OCI-LY1 (cell line): ENCODE results near the gene ZNF613.

Source experiments
- H2AFZ ChIP-seq: fragments of 200-600 bp; sonication (generic), shearing (Covaris generic); 2 replicates; pipeline ENCODE4 v1.6.0; 2014; ENCODE audit warnings: antibody characterized with exemption, mild to moderate bottlenecking, low read length
- H3F3A ChIP-seq: fragments of 200-600 bp; sonication (generic), shearing (Covaris generic); 2 replicates; pipeline ENCODE4 v1.6.0; 2014; ENCODE audit warnings: mild to moderate bottlenecking, antibody characterized with exemption, low read length, moderate library complexity; ENCODE audit not compliant: insufficient read depth
- H3K27ac ChIP-seq: fragments of 200-600 bp; sonication (generic); 2 replicates; pipeline ENCODE4 v1.5.1; 2014; ENCODE audit warnings: low read length, mixed run types, mild to moderate bottlenecking, low read depth; ENCODE audit not compliant: poor library complexity, severe bottlenecking
- H3K27me3 ChIP-seq: fragments of 200-600 bp; sonication (generic); 2 replicates; pipeline ENCODE4 v1.6.0; 2014; ENCODE audit warnings: antibody characterized with exemption, mild to moderate bottlenecking, low read length, moderate library complexity; ENCODE audit not compliant: insufficient read depth
- H3K36me3 ChIP-seq: fragments of 200-600 bp; sonication (generic); 2 replicates; pipeline ENCODE4 v1.6.1; 2014; ENCODE audit warnings: mild to moderate bottlenecking, antibody characterized with exemption, low read length, moderate library complexity, mixed read lengths; ENCODE audit not compliant: insufficient read depth
- H3K4me1 ChIP-seq: fragments of 200-600 bp; sonication (generic); 2 replicates; pipeline ENCODE4 v1.5.1; 2014; ENCODE audit warnings: mild to moderate bottlenecking, low read length, moderate library complexity; ENCODE audit not compliant: insufficient read depth, severe bottlenecking
- H3K4me2 ChIP-seq: fragments of 200-600 bp; sonication (generic), shearing (Covaris generic); 2 replicates; pipeline ENCODE4 v1.6.1; 2014; ENCODE audit warnings: low read length
- H3K4me3 ChIP-seq: fragments of 200-600 bp; sonication (generic); 2 replicates; pipeline ENCODE4 v1.5.1; 2014; ENCODE audit warnings: low read length, low read depth, mild to moderate bottlenecking, mixed read lengths; ENCODE audit not compliant: poor library complexity, severe bottlenecking
- H3K79me2 ChIP-seq: fragments of 200-600 bp; shearing (Covaris generic); 2 replicates; pipeline ENCODE4 v1.6.1; 2016; ENCODE audit warnings: mixed run types, low read length, mixed read lengths; ENCODE audit not compliant: insufficient read depth
- H3K9ac ChIP-seq: fragments of 200-600 bp; sonication (generic), shearing (Covaris generic); 2 replicates; pipeline ENCODE4 v1.6.1; 2014; ENCODE audit warnings: mild to moderate bottlenecking, low read length, mixed read lengths
- H3K9me2 ChIP-seq: fragments of 200-600 bp; sonication (generic), shearing (Covaris generic); 2 replicates; pipeline ENCODE4 v1.6.1; 2014; ENCODE audit warnings: low read depth, mild to moderate bottlenecking, low read length, mixed read lengths
- H3K9me3 ChIP-seq: fragments of 200-600 bp; shearing (Covaris generic); 2 replicates; pipeline ENCODE4 v1.6.1; 2014; ENCODE audit warnings: low read length, mixed read lengths
- H4K20me1 ChIP-seq: fragments of 200-600 bp; sonication (generic), shearing (Covaris generic); 2 replicates; pipeline ENCODE4 v1.6.0; 2016; ENCODE audit warnings: mild to moderate bottlenecking, low read length; ENCODE audit not compliant: insufficient read depth
- EZH2 ChIP-seq: fragments of 200-600 bp; sonication (generic), shearing (Covaris generic); IDR thresholded peaks from 2 replicates; pipeline ENCODE4 v1.8.0; 2017; ENCODE audit warnings: borderline replicate concordance, mixed run types, mild to moderate bottlenecking, antibody characterized with exemption, low read length, moderate library complexity, mixed read lengths
- TF ChIP-seq, protein P1 (sequence below): fragments of 200-600 bp; sonication (generic), shearing (Covaris generic); IDR thresholded peaks from 2 replicates; pipeline ENCODE4 v1.5.1; 2017; ENCODE audit warnings: mild to moderate bottlenecking, antibody characterized with exemption, low read length, moderate library complexity, mixed read lengths

Gene ZNF613

DNA sequence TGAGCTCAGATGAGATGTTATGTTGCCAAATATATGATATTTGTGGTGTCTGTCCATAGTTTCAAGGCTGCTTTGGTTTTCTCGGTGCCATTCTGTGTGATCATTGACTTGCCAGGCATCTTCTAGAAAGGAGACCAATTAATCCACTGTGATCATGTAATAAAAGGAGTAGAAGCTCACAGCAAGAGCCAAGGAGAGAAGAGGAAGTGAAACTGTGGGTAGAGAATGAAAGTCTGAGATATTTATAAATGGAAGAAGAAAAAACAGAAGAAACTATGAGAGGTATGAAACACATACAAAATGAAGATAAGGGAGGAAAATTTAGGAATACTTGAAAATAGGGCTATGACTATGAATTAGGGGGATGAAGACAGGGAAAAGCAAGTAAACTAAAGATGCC lies 11.1 kb upstream of the ZNF613 start:
- peaks cover 54% of the 10 kb centered on the region for H3K9me3 ChIP-seq
- H2AFZ ChIP-seq: no peak overlapping the region
- H3K36me3 ChIP-seq: no peaks in the 10 kb centered on the region
- no peaks in the 10 kb centered on the region for H3F3A ChIP-seq
- H3K79me2 ChIP-seq: no peaks in the 10 kb centered on the region
- no peaks in the 10 kb centered on the region for H3K27me3 ChIP-seq
- H3K9me2 ChIP-seq: no peaks in the 10 kb centered on the region
- no peak overlapping the region for H3K4me3 ChIP-seq
- TF ChIP-seq, protein P1, sequence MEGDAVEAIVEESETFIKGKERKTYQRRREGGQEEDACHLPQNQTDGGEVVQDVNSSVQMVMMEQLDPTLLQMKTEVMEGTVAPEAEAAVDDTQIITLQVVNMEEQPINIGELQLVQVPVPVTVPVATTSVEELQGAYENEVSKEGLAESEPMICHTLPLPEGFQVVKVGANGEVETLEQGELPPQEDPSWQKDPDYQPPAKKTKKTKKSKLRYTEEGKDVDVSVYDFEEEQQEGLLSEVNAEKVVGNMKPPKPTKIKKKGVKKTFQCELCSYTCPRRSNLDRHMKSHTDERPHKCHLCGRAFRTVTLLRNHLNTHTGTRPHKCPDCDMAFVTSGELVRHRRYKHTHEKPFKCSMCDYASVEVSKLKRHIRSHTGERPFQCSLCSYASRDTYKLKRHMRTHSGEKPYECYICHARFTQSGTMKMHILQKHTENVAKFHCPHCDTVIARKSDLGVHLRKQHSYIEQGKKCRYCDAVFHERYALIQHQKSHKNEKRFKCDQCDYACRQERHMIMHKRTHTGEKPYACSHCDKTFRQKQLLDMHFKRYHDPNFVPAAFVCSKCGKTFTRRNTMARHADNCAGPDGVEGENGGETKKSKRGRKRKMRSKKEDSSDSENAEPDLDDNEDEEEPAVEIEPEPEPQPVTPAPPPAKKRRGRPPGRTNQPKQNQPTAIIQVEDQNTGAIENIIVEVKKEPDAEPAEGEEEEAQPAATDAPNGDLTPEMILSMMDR: no peak
- TF ChIP-seq EZH2: no peak
- no peak overlapping the region for H3K4me2 ChIP-seq
- no peaks in the 10 kb centered on the region for H3K4me1 ChIP-seq
- no peak overlapping the region for H3K27ac ChIP-seq
- no peaks in the 10 kb centered on the region for H4K20me1 ChIP-seq
- H3K9ac ChIP-seq: no peak overlapping the region

- no peaks in the 10 kb centered on the region for H3K27me3 ChIP-seq
- no peaks in the 10 kb centered on the region for H3K9me2 ChIP-seq
- no peak for TF ChIP-seq EZH2
- TF ChIP-seq, protein P1: no peak
- H3K4me2 ChIP-seq: no peak overlapping the region
- H3K9ac ChIP-seq: no peak overlapping the region
- H3F3A ChIP-seq: no peaks in the 10 kb centered on the region
- H2AFZ ChIP-seq: no peak overlapping the region
- no peaks in the 10 kb centered on the region for H3K79me2 ChIP-seq
- no peaks in the 10 kb centered on the region for H4K20me1 ChIP-seq
- no peak overlapping the region for H3K4me3 ChIP-seq
- no peaks in the 10 kb centered on the region for H3K4me1 ChIP-seq
- H3K27ac ChIP-seq: no peak overlapping the region
- no peaks in the 10 kb centered on the region for H3K36me3 ChIP-seq
- peaks cover 52% of the 10 kb centered on the region for H3K9me3 ChIP-seq
Observed at GRCh38 chr19:51919606-51920005, 7.7 kb upstream of the ZNF613 start.

DNA sequence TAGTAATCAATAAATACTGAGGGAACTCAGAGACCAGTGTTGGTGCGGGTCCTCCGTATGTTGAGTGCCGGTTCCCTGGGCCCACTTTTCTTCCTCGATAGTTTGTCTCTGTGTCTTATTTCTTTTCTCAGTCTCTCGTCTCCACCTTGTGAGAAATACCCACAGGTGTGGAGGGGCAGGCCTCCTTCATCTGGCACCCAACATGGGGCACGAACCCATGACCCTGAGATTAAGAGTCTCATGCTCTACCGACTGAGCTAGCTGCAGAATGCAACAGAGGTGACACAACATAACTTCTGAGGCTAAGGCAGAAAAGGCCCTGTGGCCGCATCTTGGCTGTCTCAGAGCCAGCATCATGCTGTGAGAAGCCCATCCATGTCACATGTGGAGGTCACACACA lies 5.3 kb upstream of the ZNF613 start:
- H3F3A ChIP-seq: no peaks in the 10 kb centered on the region
- H2AFZ ChIP-seq: no peak overlapping the region
- TF ChIP-seq EZH2: no peak
- TF ChIP-seq, protein P1: no peak
- no peaks in the 10 kb centered on the region for H3K27me3 ChIP-seq
- no peaks in the 10 kb centered on the region for H3K9me2 ChIP-seq
- no peaks in the 10 kb centered on the region for H3K79me2 ChIP-seq
- peaks cover 36% of the 10 kb centered on the region for H3K9me3 ChIP-seq
- no peak overlapping the region for H3K4me2 ChIP-seq
- H3K27ac ChIP-seq: no peak overlapping the region
- peaks cover 5% of the 10 kb centered on the region for H3K4me1 ChIP-seq
- no peak overlapping the region for H3K4me3 ChIP-seq
- H3K36me3 ChIP-seq: no peaks in the 10 kb centered on the region
- H3K9ac ChIP-seq: no peak overlapping the region
- H4K20me1 ChIP-seq: no peaks in the 10 kb centered on the region
